ENCODE data around the gene ZFP37.
"Not testable (repeated sequence)": the region's sequence is repeated elsewhere in the genome, so short reads cannot be mapped to it uniquely, and the experiment has no call there.

DNA sequence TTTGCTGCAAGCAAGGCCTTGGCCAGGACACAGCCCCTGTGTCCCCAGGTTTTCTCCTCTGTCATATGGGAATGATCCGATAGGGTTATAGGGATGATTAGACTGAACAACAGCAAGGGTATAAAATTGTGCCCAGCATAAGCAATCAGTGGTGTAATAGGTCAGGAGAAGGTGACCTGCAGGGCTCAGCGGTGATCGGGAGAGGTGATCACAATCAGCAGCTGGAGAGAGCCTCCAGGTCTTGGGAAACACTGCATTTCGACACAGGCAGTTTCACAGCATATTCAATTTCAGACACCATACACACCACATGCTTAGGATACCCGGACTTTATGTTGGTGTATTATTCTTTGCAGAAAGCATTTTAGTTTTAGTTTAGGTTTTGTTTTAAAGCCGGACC is 48.8 kb upstream of the ZFP37 start:
- not testable (repeated sequence) for TF ChIP-seq CTCF (conservative IDR thresholded peaks at IDR 0.05); EZH2 (IDR thresholded peaks at IDR 0.05; ENCODE audit: low read depth)
